RWPE2 (cell line): ENCODE results near the gene RREB1.
A peak's percentile ranks its signal among the peaks of the same experiment; 100 is the strongest.

ENCODE experiments used
- ATAC-seq: fragments of 200-7000 bp; cut with Tn5 transposase; 3 replicates; pipeline ENCODE4 v1.9.1; 2021; ENCODE audit warnings: low read depth
- DNase-seq: peaks from one replicate; pipeline ENCODE4 v3.0.0-alpha.2; 2020; ENCODE audit warnings: low spot score
- H3K27ac ChIP-seq: fragments of 450-650 bp; 2 replicates; pipeline ENCODE4 v1.5.1; 2017; ENCODE audit warnings: mild to moderate bottlenecking; ENCODE audit not compliant: poor library complexity, severe bottlenecking
- H3K27me3 ChIP-seq: fragments of 250-450 bp; sonication (Bioruptor Pico); 2 replicates; pipeline ENCODE4 v1.5.1; 2021; ENCODE audit warnings: mild to moderate bottlenecking, moderate library complexity; ENCODE audit not compliant: insufficient read depth, poor library complexity, severe bottlenecking
- H3K36me3 ChIP-seq: fragments of 250-450 bp; sonication (Bioruptor Pico); 2 replicates; pipeline ENCODE4 v1.5.1; 2020; ENCODE audit warnings: low read depth, mild to moderate bottlenecking, moderate library complexity
- H3K4me1 ChIP-seq: fragments of 250-450 bp; sonication (Bioruptor Pico); 2 replicates; pipeline ENCODE4 v1.5.1; 2021; ENCODE audit warnings: mild to moderate bottlenecking, moderate library complexity; ENCODE audit not compliant: insufficient read depth, poor library complexity, severe bottlenecking
- H3K4me3 ChIP-seq: fragments of 250-450 bp; sonication (Bioruptor Pico); 2 replicates; pipeline ENCODE4 v1.5.1; 2021; ENCODE audit warnings: mild to moderate bottlenecking, moderate library complexity; ENCODE audit not compliant: severe bottlenecking
- H3K9me3 ChIP-seq: fragments of 250-450 bp; sonication (Bioruptor Pico); 2 replicates; pipeline ENCODE4 v1.5.1; 2021; ENCODE audit warnings: mild to moderate bottlenecking, moderate library complexity; ENCODE audit not compliant: severe bottlenecking
- TF ChIP-seq, protein P1 (sequence below): fragments of 450-650 bp; IDR thresholded peaks from one replicate; pipeline ENCODE4 v1.5.1; 2017; ENCODE audit warnings: mild to moderate bottlenecking, moderate library complexity; ENCODE audit not compliant: poor library complexity, severe bottlenecking

RREB1 gene

DNA sequence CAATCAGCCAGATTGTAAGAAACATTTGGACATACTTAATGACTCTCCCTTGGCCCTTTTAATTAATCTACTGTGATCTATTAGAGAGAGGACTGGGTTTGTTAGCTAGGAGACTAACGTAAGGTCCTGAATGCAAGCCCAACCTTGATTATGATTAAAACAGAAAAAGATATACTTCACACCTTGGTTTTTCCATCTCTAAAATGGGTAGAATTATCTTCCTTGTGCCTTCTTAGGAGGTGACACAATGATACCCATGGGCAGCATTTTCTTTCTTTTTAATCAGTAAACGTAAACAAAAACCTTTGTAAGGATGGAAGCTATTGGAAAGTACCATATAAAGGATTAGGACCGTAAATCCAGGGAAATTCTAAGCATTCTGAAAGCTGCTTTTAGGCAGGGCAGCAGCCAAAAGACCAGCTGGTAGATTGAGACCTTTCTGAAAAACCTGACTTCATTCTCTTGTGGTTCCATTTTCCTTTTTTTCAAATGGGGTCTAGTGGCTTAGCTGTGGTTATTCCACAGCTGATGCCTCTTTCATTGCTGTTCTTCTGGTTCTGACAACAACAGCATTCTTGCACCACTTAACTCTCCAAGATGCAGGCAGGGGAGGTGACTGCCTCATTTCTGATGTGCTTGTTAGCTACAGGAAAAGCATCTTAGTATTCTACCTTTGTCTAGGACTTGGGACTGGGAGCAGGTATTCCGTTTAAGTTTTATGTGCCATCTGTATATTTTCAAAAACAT, 27.4 kb downstream of the RREB1 start:
- no peak overlapping the region for H3K27ac ChIP-seq
- DNase-seq (no peak), ATAC-seq (no peak)
- H3K36me3 ChIP-seq: peaks cover 13% of the 10 kb centered on the region
- TF ChIP-seq, protein P1, sequence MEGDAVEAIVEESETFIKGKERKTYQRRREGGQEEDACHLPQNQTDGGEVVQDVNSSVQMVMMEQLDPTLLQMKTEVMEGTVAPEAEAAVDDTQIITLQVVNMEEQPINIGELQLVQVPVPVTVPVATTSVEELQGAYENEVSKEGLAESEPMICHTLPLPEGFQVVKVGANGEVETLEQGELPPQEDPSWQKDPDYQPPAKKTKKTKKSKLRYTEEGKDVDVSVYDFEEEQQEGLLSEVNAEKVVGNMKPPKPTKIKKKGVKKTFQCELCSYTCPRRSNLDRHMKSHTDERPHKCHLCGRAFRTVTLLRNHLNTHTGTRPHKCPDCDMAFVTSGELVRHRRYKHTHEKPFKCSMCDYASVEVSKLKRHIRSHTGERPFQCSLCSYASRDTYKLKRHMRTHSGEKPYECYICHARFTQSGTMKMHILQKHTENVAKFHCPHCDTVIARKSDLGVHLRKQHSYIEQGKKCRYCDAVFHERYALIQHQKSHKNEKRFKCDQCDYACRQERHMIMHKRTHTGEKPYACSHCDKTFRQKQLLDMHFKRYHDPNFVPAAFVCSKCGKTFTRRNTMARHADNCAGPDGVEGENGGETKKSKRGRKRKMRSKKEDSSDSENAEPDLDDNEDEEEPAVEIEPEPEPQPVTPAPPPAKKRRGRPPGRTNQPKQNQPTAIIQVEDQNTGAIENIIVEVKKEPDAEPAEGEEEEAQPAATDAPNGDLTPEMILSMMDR: no peak
- no peaks in the 10 kb centered on the region for H3K27me3 ChIP-seq
- H3K4me1 ChIP-seq: peaks cover 37% of the 10 kb centered on the region
- no peaks in the 10 kb centered on the region for H3K9me3 ChIP-seq
- no peak overlapping the region for H3K4me3 ChIP-seq

DNA sequence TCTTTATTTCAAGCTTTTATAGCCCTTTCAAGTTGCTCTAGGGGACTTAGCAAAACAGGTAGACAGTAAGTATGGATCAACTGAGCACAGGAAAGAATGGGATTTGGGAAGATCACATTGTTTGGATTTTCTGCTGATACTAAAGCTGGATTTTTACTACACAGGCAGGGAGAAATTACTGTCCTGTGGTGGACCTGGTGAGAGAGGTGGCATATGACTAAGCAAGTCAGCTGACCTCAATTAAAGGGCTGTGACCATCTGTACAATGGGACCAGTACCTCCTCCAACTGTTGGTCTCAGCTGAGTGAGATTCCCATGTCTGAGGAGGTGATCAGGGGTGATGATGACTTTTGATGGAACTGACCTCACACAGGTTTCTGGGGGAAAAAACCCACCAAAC, 28.0 kb downstream of the RREB1 start:
- Histone ChIP-seq H3K9me3 (no peaks in the 10 kb centered on the region), H3K4me1 (peaks cover 34% of the 10 kb centered on the region), H3K27ac (no peak overlapping the region), H3K4me3 (no peak overlapping the region), H3K27me3 (no peaks in the 10 kb centered on the region), H3K36me3 (peaks cover 13% of the 10 kb centered on the region)
- DNase-seq (no peak), ATAC-seq (no peak)
- TF ChIP-seq, protein P1: no peak

GRCh38 chr6:7136859-7137334, 29.1 kb downstream of the RREB1 start:
- H3K4me3 ChIP-seq: no peak overlapping the region
- no peaks in the 10 kb centered on the region for H3K27me3 ChIP-seq
- TF ChIP-seq, protein P1: no peak
- DNase-seq (no peak), ATAC-seq (no peak)
- peaks cover 8% of the 10 kb centered on the region; the same call in 1 of the 2 replicates for H3K36me3 ChIP-seq
- peak overlapping the region; percentile 76 for H3K27ac ChIP-seq
- peaks cover 40% of the 10 kb centered on the region for H3K4me1 ChIP-seq
- H3K9me3 ChIP-seq: no peaks in the 10 kb centered on the region

DNA sequence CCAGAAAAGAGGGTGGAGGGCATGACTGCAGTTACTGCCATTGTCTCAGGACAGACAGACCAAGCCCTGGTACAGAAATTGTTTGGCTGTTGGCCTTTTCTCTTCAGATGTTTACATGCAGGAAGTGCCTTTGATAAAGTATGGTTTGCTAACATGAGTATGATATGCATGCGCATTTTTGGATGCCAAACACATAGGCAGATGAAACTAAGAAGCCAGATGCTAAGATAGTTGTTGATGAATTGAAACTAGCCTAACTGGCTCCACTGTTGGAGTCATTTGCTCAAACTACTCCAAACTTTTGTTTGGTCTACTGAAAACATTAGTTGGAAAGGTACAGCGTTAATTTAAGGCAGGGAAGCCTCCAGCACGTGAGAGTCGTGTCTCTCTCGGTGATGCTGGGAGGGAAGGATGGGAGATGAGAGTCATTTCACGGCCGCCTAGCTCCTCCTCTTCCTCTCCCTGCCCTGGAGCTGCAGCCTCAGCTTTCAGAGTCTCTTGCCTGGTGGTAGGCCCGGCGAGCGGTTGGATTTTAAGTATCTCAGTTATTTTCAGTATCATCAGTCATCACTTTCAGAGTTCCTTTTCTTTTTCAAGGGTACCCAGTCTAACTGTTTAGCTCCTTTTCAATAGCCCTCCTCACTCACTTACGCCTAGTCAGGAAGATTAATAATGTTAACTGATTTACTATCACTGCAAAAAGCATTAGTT, 29.7 kb downstream of the RREB1 start:
- ATAC-seq: 0 out of 3 replicates have a peak, but pooled peaks have one; percentile 28
- TF ChIP-seq, protein P1: no peak
- Histone ChIP-seq H3K36me3 (peaks cover 8% of the 10 kb centered on the region; the same call in 1 of the 2 replicates), H3K27me3 (no peaks in the 10 kb centered on the region), H3K4me1 (peaks cover 40% of the 10 kb centered on the region), H3K27ac (peak overlapping the region; percentile 76), H3K9me3 (no peaks in the 10 kb centered on the region), H3K4me3 (no peak overlapping the region)
- no peak for DNase-seq
